Measurements from ENCODE around the gene SMIM8.

DNA sequence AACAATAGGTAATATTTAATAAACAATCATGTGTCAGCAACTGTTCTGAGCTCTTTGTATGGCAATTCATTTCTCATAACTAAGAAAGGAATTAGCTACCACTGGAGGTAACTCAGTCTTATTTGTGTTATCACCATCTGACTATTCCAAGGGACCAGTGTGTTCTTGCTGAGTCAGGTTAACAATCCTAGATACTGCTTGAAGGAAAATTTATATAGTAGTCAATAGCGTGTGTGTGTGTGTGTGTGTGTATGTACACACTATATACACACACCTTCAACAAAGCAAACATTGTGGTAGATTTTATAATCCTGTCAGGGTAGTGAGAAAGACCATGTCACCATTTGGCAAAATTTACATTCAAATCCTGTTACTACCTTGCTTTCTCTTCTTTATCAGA lies 45.8 kb upstream of the SMIM8 start:
- TF ChIP-seq POLR2A (IDR thresholded peaks at IDR 0.05; ENCODE audit: low read depth, low read length): no peak
- TF ChIP-seq, protein P1, sequence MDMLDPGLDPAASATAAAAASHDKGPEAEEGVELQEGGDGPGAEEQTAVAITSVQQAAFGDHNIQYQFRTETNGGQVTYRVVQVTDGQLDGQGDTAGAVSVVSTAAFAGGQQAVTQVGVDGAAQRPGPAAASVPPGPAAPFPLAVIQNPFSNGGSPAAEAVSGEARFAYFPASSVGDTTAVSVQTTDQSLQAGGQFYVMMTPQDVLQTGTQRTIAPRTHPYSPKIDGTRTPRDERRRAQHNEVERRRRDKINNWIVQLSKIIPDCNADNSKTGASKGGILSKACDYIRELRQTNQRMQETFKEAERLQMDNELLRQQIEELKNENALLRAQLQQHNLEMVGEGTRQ (IDR thresholded peaks at IDR 0.05; ENCODE audit: low read depth, low read length): no peak
- TF ChIP-seq, protein P2, sequence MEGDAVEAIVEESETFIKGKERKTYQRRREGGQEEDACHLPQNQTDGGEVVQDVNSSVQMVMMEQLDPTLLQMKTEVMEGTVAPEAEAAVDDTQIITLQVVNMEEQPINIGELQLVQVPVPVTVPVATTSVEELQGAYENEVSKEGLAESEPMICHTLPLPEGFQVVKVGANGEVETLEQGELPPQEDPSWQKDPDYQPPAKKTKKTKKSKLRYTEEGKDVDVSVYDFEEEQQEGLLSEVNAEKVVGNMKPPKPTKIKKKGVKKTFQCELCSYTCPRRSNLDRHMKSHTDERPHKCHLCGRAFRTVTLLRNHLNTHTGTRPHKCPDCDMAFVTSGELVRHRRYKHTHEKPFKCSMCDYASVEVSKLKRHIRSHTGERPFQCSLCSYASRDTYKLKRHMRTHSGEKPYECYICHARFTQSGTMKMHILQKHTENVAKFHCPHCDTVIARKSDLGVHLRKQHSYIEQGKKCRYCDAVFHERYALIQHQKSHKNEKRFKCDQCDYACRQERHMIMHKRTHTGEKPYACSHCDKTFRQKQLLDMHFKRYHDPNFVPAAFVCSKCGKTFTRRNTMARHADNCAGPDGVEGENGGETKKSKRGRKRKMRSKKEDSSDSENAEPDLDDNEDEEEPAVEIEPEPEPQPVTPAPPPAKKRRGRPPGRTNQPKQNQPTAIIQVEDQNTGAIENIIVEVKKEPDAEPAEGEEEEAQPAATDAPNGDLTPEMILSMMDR (conservative IDR thresholded peaks at IDR 0.05; ENCODE audit: low read depth, low read length): no peak
- no peak for TF ChIP-seq SMC3 (IDR thresholded peaks at IDR 0.05; ENCODE audit: low read depth, low read length)
- no peak for TF ChIP-seq RCOR1 (IDR thresholded peaks at IDR 0.05; ENCODE audit: insufficient replicate concordance, low read length)
- no peak for TF ChIP-seq RAD21 (IDR thresholded peaks at IDR 0.05; ENCODE audit: low read length)
- TF ChIP-seq BHLHE40 (IDR thresholded peaks at IDR 0.05; ENCODE audit: low read depth, low read length): no peak
- no peak for TF ChIP-seq CEBPB (IDR thresholded peaks at IDR 0.05; ENCODE audit: low read depth, low read length)
- TF ChIP-seq RFX5 (IDR thresholded peaks at IDR 0.05; ENCODE audit: low read depth, low read length): no peak
- TF ChIP-seq MAZ (IDR thresholded peaks at IDR 0.05; ENCODE audit: borderline replicate concordance, low read depth, low read length): no peak
- no peak for TF ChIP-seq CHD1 (IDR thresholded peaks at IDR 0.05; ENCODE audit: low read depth, low read length)
- TF ChIP-seq MXI1 (IDR thresholded peaks at IDR 0.05; ENCODE audit: borderline replicate concordance, low read depth, low read length): no peak
- TF ChIP-seq, protein P3, sequence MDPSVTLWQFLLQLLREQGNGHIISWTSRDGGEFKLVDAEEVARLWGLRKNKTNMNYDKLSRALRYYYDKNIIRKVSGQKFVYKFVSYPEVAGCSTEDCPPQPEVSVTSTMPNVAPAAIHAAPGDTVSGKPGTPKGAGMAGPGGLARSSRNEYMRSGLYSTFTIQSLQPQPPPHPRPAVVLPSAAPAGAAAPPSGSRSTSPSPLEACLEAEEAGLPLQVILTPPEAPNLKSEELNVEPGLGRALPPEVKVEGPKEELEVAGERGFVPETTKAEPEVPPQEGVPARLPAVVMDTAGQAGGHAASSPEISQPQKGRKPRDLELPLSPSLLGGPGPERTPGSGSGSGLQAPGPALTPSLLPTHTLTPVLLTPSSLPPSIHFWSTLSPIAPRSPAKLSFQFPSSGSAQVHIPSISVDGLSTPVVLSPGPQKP (IDR thresholded peaks at IDR 0.05; ENCODE audit: borderline replicate concordance, low read depth, low read length): no peak

Data from IMR-90 (cell line).